GM10266 (cell line): ENCODE data around the gene GYS1.

ENCODE experiments used
- DNase-seq: peaks from one replicate; pipeline ENCODE4 v3.0.0; 2012; ENCODE audit errors: extremely low spot score
- TF ChIP-seq, protein P1 (sequence below): IDR thresholded peaks from 2 replicates; pipeline ENCODE4 v1.5.1; 2012; ENCODE audit warnings: mild to moderate bottlenecking, low read depth; ENCODE audit not compliant: control insufficient read depth, insufficient read depth; ENCODE audit errors: missing control alignments

GYS1 gene

GRCh38 chr19:48945415-48945814 lies 47.7 kb downstream of the GYS1 start:
- TF ChIP-seq, protein P1, sequence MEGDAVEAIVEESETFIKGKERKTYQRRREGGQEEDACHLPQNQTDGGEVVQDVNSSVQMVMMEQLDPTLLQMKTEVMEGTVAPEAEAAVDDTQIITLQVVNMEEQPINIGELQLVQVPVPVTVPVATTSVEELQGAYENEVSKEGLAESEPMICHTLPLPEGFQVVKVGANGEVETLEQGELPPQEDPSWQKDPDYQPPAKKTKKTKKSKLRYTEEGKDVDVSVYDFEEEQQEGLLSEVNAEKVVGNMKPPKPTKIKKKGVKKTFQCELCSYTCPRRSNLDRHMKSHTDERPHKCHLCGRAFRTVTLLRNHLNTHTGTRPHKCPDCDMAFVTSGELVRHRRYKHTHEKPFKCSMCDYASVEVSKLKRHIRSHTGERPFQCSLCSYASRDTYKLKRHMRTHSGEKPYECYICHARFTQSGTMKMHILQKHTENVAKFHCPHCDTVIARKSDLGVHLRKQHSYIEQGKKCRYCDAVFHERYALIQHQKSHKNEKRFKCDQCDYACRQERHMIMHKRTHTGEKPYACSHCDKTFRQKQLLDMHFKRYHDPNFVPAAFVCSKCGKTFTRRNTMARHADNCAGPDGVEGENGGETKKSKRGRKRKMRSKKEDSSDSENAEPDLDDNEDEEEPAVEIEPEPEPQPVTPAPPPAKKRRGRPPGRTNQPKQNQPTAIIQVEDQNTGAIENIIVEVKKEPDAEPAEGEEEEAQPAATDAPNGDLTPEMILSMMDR: no peak
- no peak for DNase-seq

DNA sequence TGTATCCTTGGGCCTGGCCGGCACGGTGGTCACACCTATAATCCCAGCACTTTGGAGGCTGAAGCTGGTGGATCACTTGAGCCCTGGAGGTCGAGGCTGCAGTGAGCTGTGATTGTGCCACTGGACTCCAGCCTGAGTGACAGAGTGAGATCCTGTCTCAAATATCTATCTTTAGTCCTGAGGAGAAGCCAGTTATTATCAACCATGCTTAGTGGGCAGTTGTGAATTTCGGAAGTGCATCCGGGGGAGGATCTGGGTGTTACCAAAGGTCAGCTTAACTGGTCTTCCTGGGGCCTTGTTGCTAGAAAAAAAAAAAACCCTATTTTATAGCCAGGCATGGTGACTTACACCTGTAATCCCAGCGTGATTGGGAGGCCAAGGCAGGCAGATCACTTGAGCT lies 50.0 kb downstream of the GYS1 start:
- TF ChIP-seq, protein P1: no peak
- DNase-seq: no peak

GRCh38 chr19:48940902-48941301 lies 52.2 kb downstream of the GYS1 start:
- TF ChIP-seq, protein P1: no peak
- DNase-seq: no peak

DNA sequence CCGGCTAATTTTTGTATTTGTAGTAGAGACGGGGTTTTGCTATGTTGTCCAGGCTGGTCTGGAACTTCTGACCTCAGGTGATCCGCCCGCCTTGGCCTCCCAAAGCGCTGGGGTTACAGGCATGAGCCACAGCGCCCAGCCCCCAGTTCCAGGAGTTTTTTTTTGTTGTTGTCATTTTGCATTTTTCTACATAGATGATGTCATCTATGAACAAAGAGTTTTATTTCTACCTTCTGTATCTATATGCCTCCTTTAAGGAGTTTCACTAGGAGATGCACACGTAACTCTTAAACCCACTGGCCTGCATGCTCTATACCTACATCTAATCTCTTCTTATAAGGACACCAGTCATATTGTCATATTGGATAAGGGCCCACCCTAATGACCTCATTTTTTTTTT lies 54.9 kb downstream of the GYS1 start:
- TF ChIP-seq, protein P1: no peak
- DNase-seq: no peak

DNA sequence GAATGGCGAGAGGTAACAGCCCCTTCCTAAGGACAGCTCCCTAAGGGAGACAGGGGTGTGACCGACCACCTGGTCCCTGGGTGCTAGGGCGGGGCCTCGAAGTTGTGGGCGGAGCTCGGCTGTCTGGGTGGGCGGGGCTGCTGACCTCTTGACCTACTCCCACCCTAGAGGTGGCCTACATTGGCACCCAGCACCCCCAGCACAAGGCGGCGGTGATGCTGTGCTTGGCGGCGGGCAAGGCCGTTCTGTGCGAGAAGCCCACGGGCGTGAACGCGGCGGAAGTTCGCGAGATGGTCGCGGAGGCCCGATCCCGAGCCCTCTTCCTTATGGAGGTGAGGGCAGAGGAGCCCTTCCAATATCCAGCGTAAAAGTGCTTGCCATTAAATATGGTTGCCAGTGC lies 57.2 kb downstream of the GYS1 start:
- DNase-seq: no peak
- TF ChIP-seq, protein P1: no peak

DNA sequence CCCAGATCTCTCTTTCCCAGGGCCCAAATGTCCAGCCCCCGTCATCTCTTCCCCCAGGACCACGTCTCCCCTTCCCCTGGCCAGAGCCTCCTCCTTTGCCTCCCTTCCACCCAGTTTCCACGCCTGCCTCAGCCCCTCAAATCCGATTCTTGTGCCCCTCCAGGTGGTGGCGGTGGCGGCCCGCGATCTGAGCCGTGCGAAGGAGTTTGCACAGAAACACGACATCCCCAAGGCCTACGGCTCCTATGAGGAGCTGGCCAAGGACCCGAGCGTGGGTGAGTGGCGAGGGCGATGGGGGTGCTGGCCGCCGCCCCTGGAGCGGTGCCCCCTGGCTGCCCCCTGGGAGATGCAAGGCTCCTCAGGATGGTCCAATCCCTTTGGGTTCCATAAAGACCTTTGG lies 58.3 kb downstream of the GYS1 start:
- no peak for DNase-seq
- TF ChIP-seq, protein P1: peak; percentile 32

DNA sequence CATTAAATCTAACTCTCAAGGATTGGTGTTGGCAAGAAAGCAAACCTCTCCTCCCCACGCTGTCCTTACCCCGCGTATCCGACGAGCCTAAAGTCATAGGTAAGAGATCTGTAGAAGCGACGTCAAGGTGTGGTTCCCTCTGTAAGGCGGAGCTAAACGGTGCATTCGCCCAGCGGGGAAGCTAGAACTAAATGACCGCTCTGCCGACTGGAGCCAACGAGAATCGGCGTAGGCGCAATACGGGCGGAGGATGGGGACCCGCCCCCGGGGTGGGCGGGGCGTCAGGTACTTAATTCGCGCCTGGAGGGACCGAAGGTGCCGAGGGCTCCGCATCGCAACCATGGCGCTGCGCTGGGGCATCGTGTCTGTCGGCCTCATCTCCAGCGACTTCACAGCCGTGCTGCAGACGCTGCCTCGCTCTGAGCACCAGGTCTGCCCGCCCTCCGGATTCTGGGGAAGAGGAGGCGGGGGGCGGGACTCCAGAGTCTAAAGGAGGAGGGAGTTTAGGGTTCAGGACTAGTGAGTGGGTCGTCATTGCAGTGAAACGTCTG lies 59.7 kb downstream of the GYS1 start, which contains the start of gene DHDH:
TSS of gene DHDH (plus strand) at position 318 of the 551 bp plus-strand sequence. CDS start at position 341, 23 bp downstream.
- TF ChIP-seq, protein P1: no peak
- peak; percentile 77 for DNase-seq
